Daoy (cell line): ENCODE measurements around the gene MINAR2. TPM values are rescaled to one million over a fixed set of nuclear protein-coding genes. Genes with fewer than 3 reads are reported as not detected.

Source experiments
- DNase-seq: peaks from one replicate; pipeline ENCODE4 v3.0.0-alpha.2; 2015; ENCODE audit warnings: low read depth
- total RNA-seq: library from RNA; depleted of rRNA; stranded (reverse); fragments of >200 nt; shearing (Covaris generic); gene quantifications from 2 replicates; pipeline ENCODE4 v1.2.3, GENCODE V29; 2014; rRNA removed

Gene MINAR2
- not detected in 2 replicates for total RNA-seq

GRCh38 chr5:129747572-129748407, at the start of gene MINAR2:
Gene MINAR2 (plus strand): TSS chr5:129748094. CDS start chr5:129748191, 97 bp downstream.
- DNase-seq = no peak

GRCh38 chr5:129698661-129699060, 49.2 kb upstream of the MINAR2 start:
- DNase-seq = no peak

GRCh38 chr5:129716235-129716634, 31.7 kb upstream of the MINAR2 start:
- no peak for DNase-seq

GRCh38 chr5:129716651-129717050, 31.2 kb upstream of the MINAR2 start:
- DNase-seq = no peak

- no peak for DNase-seq
Observed at GRCh38 chr5:129717751-129718310, 30.1 kb upstream of the MINAR2 start.

GRCh38 chr5:129718471-129719090, 29.3 kb upstream of the MINAR2 start:
- DNase-seq = no peak

GRCh38 chr5:129724222-129724621, 23.7 kb upstream of the MINAR2 start:
- no peak for DNase-seq

GRCh38 chr5:129724647-129725046, 23.2 kb upstream of the MINAR2 start:
- DNase-seq = no peak

- DNase-seq = no peak
Observed at GRCh38 chr5:129739773-129740172, 8.1 kb upstream of the MINAR2 start.

GRCh38 chr5:129743541-129744187, 4.2 kb upstream of the MINAR2 start:
- no peak for DNase-seq

GRCh38 chr5:129745997-129746396, 1.9 kb upstream of the MINAR2 start:
- no peak for DNase-seq

- DNase-seq = no peak
Observed at GRCh38 chr5:129746876-129747275, 1.0 kb upstream of the MINAR2 start.

GRCh38 chr5:129748913-129749880, 1.3 kb downstream of the MINAR2 start:
- no peak for DNase-seq

- DNase-seq = no peak
Observed at GRCh38 chr5:129760636-129761325, 12.9 kb downstream of the MINAR2 start.

GRCh38 chr5:129763651-129764050, 15.8 kb downstream of the MINAR2 start:
- DNase-seq = no peak

GRCh38 chr5:129766798-129767197, 18.9 kb downstream of the MINAR2 start:
- DNase-seq = no peak

GRCh38 chr5:129767927-129768380, 20.1 kb downstream of the MINAR2 start:
- DNase-seq = peak; percentile 76

GRCh38 chr5:129768735-129769134, 20.8 kb downstream of the MINAR2 start:
- DNase-seq = no peak

GRCh38 chr5:129770024-129770820, 22.3 kb downstream of the MINAR2 start:
- DNase-seq = no peak
